Mononuclear cell (primary cell): ENCODE results near the gene PLEKHO2. TPM values are rescaled to one million over a fixed set of nuclear protein-coding genes. Genes with fewer than 3 reads are reported as not detected.

ENCODE experiments used
- H3K27me3 ChIP-seq: 2 replicates; pipeline ENCODE4 v1.6.0; 2011; ENCODE audit warnings: low read length, control low read depth; ENCODE audit not compliant: insufficient read depth
- H3K4me1 ChIP-seq: 2 replicates; pipeline ENCODE4 v1.5.1; 2011; ENCODE audit warnings: mild to moderate bottlenecking, low read length, control low read depth; ENCODE audit not compliant: insufficient read depth
- H3K4me3 ChIP-seq: 2 replicates; pipeline ENCODE4 v1.5.1; 2011; ENCODE audit warnings: mild to moderate bottlenecking, low read length, moderate library complexity
- H3K9me3 ChIP-seq: 2 replicates; pipeline ENCODE4 v1.5.1; 2011; ENCODE audit warnings: low read depth, mild to moderate bottlenecking, control low read depth, low read length
- total RNA-seq: library from RNA; depleted of rRNA; stranded (reverse); fragments of >200 nt; gene quantifications from one replicate; pipeline ENCODE4 v1.2.3, GENCODE V29; 2012

Gene PLEKHO2
- total RNA-seq, 1 donor = 68.6 TPM

DNA sequence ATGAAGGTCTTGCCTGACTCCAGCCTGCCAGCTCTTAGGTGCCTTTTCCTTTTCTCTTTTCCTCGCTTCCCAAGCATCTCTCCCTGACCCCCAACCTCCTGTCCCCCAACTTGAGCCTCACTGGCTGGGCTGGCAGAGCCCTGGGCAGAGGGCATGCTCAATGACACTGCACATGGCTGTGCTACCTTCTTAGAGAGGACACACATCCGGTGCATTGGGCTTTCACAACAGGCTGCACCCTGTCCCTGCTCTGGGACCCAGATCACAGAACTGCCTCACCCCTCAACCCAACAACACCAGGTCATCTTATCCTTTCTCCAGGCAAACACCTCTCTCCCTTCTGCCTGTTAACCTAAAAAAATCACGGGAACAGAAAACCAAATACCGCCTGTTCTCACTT, 62.5 kb downstream of the PLEKHO2 start:
- Histone ChIP-seq H3K4me3 (no peak overlapping the region), H3K9me3 (no peaks in the 10 kb centered on the region), H3K27me3 (peaks cover 5% of the 10 kb centered on the region), H3K4me1 (peaks cover 35% of the 10 kb centered on the region)

DNA sequence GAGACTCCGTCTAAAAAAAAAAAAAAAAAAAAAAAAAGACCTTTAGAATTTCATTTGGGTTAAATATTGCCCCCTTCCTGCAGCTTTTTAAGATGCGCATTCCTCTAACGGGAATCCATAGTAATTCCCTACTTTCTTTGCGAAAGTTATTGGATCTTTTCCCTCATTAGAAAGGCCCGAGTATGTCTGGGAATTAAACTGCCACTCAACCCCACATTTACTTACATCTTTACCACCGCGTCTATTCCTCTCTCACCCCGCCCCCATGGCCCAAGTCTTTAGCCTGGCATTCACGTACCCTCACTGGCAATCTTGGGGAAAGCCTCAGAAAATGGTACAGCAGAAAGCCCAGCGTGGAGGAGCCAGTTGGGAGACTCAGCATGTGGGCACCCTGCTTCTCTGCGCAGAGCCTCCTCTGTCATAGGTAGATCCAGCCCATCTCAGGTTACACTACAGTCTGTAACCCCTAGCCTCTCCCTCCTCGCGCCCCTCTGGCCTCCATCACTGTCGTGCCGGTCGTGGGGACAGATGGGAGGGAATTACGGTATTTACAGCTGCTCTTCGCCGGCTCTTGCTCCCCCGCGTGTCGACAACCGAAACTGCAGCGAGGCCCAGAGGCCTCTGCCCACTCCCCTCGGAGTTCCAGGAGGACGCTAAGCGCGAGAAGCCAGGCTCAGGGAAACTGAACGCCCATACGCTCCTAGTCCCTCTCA, 63.6 kb downstream of the PLEKHO2 start:
- H3K9me3 ChIP-seq = no peaks in the 10 kb centered on the region
- H3K4me1 ChIP-seq = peaks cover 35% of the 10 kb centered on the region
- H3K4me3 ChIP-seq = peak overlapping the region; percentile 12
- H3K27me3 ChIP-seq = peaks cover 5% of the 10 kb centered on the region

GRCh38 chr15:64905941-64906340, 64.2 kb downstream of the PLEKHO2 start:
- Histone ChIP-seq H3K4me3 (no peak overlapping the region), H3K27me3 (peaks cover 10% of the 10 kb centered on the region), H3K4me1 (peaks cover 35% of the 10 kb centered on the region), H3K9me3 (no peaks in the 10 kb centered on the region)

GRCh38 chr15:64906402-64906801, 64.7 kb downstream of the PLEKHO2 start:
- Histone ChIP-seq H3K27me3 (peaks cover 15% of the 10 kb centered on the region), H3K4me3 (no peak overlapping the region), H3K9me3 (no peaks in the 10 kb centered on the region), H3K4me1 (peaks cover 37% of the 10 kb centered on the region)

DNA sequence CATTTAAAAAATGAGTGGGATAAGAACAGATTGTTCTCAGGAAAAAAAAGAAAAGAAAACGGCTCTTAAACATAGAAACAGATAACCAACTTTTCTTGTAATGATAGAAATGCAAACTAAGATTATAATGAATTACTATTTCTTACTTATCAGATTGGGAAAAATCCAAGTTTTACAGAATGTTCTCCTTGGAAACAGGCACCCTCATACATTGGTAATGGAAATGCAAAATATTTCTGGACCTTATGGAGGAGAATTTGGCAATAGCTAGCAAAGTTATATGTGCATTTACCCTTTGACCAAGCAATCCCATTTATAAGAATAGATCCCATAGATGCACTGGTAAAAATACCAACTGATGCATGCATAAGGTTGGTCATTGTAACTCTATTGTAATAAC, 66.3 kb downstream of the PLEKHO2 start:
- Histone ChIP-seq H3K9me3 (no peaks in the 10 kb centered on the region), H3K4me3 (no peak overlapping the region), H3K27me3 (peaks cover 21% of the 10 kb centered on the region)

DNA sequence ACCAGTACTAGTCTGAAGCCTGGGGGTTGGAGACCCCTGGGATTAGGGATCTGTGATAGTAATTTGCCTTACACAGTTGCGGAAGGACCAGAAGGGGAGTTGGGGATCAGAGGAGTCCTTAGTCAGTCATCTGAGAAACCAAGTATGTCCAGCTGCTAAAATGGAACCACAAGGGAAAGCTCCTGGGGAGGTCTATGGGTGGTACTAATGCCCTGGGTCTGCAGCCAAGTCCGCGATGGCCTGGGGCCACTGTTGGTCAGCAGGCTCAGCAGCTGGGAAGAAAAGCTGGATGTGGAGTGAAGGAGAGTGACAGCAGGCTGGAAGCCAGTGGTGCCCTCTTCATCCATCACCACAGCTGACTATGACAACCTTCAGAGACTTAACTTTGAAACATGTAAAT, 67.8 kb downstream of the PLEKHO2 start:
- peaks cover 21% of the 10 kb centered on the region for H3K27me3 ChIP-seq
- H3K9me3 ChIP-seq = no peaks in the 10 kb centered on the region
- H3K4me1 ChIP-seq = peaks cover 19% of the 10 kb centered on the region
- H3K4me3 ChIP-seq = no peak overlapping the region

More for the DNA sequence above, 66.3 kb downstream of the PLEKHO2 start:
- peaks cover 33% of the 10 kb centered on the region for H3K4me1 ChIP-seq

DNA sequence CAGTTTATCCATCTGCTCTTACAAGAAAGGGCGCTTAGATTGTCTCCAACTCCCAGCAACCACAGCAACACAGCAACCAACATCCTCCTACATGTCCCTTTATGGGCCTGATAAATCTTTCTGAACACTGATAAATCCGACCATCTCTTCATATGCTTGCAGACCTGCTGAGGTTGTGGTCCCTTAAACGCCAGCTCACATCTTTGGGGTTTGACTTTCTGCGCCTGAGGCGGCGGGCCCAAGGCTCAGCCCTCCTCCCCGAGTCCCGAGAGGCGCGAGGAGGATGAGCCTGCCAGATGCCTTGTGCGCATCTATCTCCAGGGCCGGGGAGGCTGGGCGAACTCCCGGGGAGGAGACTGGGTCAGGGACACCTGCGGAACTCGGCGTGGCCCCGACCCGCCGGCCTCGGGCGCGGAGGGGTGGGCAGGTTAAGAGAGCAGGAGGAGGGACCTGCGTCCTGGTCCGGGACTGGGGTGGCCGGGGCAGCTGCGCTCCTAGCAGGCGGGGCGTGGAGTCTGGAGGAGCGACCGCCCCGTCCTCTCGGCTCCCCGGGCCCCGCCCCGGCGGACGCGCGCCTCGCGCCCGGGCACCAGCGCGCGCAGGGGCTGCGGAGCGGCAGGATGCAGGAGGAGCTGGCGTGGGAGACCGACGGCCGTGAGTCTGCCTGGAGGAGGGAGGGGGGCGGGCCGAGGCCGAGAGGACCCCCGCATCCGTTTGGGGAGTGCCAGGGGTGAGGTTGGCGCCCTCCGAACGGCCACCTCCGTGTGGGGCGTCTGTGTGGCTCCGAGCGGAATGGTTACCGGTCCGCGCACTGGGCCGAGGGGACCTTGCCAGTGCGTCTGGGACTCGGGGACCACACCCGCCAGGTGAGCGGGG, 69.8 kb downstream of the PLEKHO2 start, which contains the start of gene ANKDD1A:
TSS of gene ANKDD1A (plus strand) at position 592 of the 876 bp plus-strand sequence. CDS start at position 621, 29 bp downstream.
- H3K4me3 ChIP-seq = no peak within 1 kb of the TSS
- no peaks in the 10 kb centered on the region for H3K9me3 ChIP-seq
- peaks cover 10% of the 10 kb centered on the region for H3K4me1 ChIP-seq
- peaks cover 21% of the 10 kb centered on the region for H3K27me3 ChIP-seq

GRCh38 chr15:64912379-64913325, 70.9 kb downstream of the PLEKHO2 start:
- H3K9me3 ChIP-seq = no peaks in the 10 kb centered on the region
- peaks cover 10% of the 10 kb centered on the region for H3K4me1 ChIP-seq
- H3K4me3 ChIP-seq = no peak overlapping the region
- H3K27me3 ChIP-seq = peaks cover 21% of the 10 kb centered on the region

GRCh38 chr15:64915518-64916227, 74.0 kb downstream of the PLEKHO2 start:
- peaks cover 10% of the 10 kb centered on the region for H3K4me1 ChIP-seq
- peaks cover 13% of the 10 kb centered on the region for H3K27me3 ChIP-seq
- H3K9me3 ChIP-seq = no peaks in the 10 kb centered on the region
- H3K4me3 ChIP-seq = no peak overlapping the region

DNA sequence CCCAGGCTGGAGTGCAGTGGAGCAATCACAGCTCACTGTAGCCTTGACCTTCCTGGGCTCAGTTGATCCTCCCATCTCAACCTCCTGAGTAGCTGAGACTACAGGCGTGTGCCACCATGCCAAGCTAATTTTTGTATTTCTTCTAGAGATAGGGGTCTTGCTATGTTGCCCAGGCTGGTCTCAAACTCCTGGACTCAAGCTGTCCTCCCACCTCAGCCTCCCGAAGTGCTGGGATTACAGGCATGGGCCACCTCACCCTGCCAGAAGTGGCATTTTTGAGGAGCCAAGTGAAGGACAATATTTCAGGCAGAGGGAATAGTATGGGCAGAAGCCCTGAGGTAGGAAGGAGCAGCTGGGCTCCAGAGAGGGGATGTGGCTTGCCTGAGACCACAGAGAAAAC, 74.7 kb downstream of the PLEKHO2 start:
- H3K4me3 ChIP-seq = no peak overlapping the region
- H3K27me3 ChIP-seq = peaks cover 6% of the 10 kb centered on the region
- no peaks in the 10 kb centered on the region for H3K9me3 ChIP-seq
- H3K4me1 ChIP-seq = peaks cover 8% of the 10 kb centered on the region

DNA sequence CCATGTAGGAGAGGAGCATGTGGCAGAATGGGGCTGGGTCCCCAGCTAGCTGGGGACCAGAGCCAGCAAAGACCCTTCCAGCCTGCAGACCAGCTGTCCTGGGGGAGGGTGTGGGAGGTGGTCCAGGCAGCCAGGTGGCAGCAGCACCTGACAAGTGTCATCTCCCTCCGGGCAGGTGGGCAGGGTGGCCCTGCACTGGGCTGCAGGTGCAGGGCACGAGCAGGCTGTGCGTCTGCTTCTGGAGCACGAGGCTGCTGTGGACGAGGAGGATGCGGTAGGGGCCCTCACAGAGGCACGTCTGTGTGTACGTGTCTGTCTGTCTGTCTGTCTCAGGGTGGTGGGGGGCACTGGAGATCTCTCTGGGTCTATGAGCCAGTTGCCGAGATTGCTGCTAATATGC, 75.5 kb downstream of the PLEKHO2 start:
- Histone ChIP-seq H3K4me1 (no peaks in the 10 kb centered on the region), H3K4me3 (no peak overlapping the region), H3K9me3 (no peaks in the 10 kb centered on the region), H3K27me3 (peaks cover 3% of the 10 kb centered on the region)
